Measurements from ENCODE around the gene CCDC13.
"Not testable (repeated sequence)": the region's sequence is repeated elsewhere in the genome, so short reads cannot be mapped to it uniquely, and the experiment has no call there.

CCDC13 gene, protein sequence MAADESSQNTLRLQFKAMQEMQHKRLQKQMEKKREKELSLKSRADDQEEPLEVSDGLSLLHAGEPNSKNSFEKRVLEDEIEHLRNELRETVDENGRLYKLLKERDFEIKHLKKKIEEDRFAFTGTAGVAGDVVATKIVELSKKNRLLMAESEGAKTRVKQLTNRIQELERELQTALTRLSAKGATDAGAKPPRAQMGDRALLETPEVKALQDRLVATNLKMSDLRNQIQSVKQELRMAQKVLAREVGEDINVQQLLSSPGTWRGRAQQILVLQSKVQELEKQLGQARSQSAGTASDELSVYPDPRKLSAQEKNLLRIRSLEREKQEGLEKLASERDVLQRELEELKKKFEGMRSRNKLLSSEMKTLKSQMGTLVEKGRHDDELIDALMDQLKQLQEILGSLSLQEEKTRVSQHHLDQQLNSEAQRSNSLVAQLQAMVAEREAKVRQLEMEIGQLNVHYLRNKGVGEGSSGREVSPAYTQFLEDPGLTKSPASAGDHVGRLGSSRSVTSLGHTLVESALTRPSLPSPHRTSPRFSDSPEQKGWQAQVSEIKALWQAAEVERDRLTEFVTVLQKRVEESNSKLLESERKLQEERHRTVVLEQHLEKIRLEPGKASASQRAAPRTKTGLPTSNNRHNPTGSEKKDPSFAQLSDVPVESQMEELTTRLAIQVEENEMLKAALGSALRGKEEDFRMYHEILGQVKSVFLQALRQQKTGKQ

DNA sequence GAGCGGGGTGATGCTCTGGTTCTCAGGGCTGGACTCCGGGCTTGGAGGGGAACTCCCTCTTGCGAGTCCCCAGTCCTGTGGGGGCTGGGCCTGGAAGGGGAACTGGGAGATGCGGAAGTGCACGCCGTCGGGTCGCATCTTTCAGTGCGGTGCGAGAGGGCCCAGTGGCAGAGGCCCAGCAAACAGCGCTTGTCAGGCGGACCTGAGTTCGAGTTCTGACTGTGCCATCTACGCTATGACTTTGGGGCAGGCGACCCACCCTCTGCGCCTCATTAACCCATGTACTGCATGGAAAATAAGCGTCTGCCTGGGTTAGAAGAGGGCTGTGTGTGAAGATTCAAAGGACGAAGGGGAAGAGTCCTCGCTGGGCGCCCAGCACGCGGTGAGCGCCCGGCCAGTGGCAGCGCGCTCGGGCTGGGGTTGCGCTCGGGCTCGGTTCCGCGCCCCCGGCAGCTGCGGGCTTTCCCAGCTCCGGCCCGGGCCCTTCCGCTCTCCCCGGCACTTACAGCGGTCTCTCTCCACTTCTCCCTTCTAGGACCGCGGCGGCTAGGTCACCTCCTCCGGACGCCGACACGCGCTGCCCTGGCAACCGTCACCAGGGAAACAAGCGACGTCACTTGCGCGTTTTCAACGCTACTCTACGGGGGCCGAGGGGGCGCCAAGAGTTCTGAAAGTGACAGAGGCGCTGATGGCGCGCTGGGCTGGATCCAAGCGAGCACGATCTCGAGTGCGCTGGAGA, at the start of gene CCDC13:
Gene CCDC13, minus strand, starts transcription at position 584 of the 739 bp plus-strand sequence. CDS start 14,908 bp downstream, outside the sequence.
- DNase-seq, result peak; percentile 98

DNA sequence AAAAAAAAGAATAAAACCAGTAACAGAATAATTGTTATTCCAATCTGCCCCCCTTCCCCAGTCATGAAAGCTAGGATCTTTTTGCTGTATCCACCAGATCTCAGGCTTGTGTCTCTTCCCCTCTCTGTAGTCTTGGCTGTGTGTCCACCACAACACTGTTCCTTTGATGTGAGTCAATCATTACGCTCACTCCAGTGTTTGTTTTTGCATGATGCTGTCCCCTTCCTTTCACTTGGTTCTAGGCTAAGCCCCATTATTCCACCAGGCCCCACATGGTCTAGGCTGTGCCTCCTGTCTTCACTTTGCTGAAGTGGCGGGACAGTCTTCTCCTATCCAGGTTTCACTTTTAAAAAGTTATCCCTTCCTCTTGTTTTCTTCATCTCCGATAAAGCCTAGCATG, 49.8 kb upstream of the CCDC13 start:
- DNase-seq, result no peak

DNA sequence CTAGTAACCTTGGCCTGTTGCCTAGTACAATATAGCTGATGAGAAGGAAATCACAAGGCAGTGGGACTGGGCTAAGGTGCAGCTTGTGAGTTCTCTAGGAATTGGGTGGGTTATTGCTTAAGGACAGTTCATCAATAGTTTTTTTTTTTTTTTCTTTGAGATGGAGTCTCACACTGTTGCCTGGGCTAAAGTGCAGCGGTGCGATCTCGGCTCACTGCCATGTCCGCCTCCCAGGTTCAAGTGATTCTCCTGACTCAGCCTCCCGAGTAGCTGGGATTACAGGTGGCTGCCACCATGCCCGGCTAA, 47.6 kb upstream of the CCDC13 start:
- DNase-seq, result no peak

DNA sequence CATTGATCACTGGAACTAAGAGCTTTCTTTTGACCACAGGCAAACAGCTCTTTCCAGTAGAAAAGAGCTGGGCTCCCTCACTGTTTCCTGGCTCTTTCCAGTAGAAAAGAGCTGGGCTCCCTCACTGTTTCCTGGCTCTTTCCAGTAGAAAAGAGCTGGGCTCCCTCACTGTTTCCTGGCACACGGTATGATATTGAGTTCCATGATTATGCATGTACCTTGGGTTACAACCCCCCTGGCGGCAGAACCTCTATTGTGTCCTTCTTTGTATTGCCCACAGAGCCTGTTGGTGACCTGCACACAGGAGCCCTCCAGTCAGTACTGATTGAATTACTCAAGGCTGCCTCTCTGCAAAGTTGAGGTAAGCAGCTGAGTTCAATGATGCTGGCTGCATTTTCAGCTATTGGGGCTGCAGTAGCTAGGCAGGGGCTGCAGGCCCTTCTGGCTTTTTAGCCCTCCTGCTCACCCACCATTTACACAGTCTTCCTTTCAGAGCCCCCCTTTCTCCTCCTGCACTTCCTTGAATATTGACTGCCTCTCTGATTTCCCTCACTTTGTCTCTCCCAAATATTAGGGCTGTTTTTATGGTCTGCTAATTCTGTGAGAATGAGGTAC, 46.4 kb upstream of the CCDC13 start:
- DNase-seq, result no peak

DNA sequence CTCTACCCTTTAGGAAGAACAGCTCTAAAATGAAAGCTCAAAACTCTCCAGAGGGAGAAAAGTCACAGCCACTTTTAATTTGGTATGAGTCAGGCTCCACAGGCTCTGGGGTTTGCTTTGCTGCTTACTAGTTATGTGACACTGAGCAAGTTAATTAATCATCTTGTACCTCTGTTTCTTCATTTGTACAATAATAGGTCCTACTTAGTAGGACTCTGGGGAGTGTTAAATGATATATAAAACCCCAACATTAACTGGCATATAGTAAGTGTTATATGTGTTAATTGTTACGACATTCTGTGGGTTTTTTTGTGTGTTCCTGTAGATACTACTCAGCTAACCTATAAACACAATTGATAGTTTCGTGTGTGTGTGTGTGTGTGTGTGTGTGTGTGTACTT, 42.8 kb upstream of the CCDC13 start:
- peak; percentile 20 for DNase-seq

DNA sequence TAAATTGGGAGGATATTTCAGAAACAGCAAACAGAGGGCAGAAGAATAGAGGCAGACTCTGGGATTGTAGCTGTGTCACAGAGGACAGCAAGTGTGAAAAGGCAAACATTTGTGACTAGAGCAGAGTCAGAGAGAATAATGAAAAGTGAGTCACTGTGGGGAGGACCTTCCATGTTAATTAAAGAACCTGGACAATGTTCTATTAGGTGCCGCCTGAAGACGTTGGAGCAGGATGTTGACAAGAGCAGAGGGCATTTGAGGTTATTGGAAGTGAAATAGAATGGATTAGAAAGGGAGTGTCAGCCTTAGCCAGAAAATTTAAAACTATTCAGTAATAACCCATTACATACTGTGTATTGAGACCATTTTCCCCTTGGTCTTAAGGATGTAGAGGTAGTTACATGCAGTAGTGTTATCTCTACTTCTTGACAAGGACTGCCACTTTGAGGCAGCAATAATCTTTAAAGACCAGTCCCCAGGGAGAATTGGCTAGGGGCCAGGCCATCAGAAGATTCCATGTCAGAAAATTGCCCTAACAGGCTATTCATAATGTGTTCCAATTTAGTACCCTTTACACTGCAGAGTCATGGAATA, 42.0 kb upstream of the CCDC13 start:
- DNase-seq, result peak; percentile 79

DNA sequence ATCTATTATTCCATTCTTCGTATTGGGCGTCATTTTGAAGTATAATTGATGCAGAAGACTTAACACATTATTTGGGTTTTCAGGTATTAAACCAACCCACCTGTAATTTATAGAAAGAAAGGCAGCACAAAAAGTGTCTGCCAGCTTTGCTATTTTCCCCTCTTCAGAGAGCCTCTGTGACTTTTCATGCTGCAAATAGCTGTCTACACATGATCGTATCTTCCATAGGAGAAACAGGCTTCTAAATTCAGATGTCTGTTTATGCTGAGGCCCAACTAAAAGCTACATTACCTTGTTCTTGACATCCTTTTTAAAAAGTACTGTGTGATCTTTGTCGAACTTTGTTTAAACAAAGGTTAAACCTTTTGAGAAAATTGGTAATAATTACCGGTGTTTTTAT, 41.2 kb upstream of the CCDC13 start:
- DNase-seq, result no peak

DNA sequence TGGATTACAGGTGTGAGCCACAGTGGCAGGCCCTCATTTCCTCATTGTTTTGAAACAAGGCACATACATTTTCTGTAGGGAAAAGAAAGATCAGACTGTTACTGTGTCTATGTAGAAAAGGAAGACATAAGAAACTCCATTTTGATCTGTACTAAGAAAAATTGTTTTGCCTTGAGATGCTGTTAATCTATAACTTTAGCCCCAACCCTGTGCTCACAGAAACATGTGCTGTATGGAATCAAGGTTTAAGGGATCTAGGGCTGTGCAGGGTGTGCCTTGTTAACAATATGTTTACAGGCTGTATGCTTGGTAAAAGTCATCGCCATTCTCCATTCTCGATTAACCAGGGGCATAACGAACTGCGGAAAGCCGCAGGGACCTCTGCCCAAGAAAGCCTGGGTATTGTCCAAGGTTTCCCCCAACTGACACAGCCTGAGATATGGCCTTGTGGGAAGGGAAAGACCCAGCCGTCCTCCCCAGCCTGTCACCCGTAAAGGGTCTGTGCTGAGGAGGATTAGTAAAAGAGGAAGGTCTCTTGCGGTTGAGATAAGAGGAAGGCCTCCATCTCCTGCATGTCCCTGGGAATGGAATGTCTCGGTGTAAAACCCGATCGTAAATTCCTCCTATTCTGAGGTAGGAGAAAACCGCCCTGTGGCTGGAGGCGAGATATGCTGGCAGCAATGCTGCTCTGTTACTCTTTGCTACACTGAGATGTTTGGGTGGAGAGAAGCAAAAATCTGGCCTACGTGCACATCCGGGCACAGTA, 38.2 kb upstream of the CCDC13 start:
- peak; percentile 84 for DNase-seq

DNA sequence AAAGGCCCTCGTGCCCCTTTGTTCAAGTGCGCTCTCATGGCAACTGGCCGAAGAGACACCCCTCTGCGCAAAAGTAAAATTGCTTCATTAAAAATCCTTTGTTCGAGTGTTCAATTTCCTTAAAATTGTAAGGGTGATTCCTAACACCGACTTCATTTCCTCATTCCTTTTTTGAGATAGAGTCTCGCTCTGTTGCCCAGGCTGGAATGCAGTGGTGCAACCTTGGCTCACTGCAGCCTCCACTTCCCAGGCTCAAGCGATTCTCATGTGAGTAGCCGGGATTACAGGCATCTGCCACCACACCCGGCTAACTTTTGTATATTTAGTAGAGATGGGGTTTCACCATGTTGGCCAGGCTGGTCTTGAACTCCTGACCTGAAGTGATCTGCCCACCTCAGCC, 37.7 kb upstream of the CCDC13 start:
- DNase-seq, result not testable (repeated sequence)

DNA sequence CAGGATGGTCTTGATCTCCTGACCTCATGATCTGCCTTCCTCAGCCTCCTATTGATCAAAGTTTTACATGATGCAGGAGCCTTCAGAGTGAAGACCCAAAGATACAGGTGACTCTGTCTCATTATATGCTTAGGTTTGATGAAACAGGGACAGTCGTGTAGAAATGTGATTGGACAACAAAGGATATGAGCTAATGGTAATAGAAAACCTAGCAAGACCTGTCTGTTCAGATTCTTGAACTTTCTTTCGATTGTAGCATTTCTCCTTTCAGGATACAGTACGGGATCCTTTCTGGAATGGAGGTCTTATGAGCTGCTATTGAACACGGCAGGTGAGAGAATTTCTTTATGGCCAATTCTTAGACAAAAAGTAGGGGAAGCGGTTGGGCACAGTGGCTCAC, 36.1 kb upstream of the CCDC13 start, which contains the start of gene ACKR2:
Gene ACKR2, plus strand, starts transcription at position 244 of the 400 bp plus-strand sequence. CDS start 55,058 bp downstream, outside the sequence.
- DNase-seq, result no peak

DNA sequence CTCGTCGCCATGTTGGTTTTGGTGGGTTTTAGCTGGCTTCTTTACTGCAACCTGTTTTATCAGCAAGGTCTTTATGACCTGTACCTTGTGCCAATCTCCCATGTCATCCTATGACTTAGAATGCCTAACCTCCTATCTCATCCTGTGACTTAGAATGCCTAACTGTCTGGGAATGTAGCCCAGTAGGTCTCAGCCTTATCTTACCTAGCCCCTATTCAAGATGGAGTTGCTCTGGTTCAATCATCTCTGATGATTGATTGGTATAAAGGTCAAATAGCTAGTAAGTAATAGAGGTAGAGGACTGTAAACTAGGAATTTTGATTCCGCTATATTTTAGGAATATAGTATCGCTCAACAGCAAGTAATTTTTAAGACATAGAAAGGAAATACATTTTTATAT, 34.9 kb upstream of the CCDC13 start:
- no peak for DNase-seq

DNA sequence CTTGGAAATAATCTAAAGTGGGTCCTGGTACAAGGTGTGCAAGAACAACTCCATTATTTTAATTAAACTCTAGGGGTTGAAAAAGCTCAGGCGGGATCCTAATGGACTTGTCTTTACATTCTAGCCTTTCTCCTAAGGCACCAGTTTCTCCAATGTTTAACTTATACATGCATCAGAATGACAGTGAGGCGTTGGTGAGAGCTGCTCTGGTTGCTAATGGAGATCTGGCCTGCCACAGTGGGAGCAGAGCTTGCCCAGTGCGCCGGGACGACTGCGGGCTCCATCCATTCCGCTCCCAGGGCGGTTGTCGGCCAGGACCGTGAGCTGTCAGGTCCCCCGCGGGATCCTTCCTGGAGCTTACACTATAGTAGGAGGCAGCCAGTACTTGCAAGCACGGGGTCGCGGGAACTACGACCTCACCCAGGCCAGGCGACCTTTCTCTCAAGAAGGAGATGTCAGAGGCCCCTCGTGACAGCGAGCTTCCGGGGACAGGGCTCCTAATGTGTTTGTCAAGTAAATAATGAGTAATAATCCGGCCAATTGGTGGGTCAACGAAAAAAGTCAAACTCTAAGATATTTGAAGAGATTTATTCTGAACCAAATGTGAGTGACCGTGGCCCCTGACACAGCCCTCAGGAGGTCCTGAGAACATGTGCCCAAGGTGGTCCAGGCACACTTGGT, 32.2 kb upstream of the CCDC13 start:
- no peak for DNase-seq

DNA sequence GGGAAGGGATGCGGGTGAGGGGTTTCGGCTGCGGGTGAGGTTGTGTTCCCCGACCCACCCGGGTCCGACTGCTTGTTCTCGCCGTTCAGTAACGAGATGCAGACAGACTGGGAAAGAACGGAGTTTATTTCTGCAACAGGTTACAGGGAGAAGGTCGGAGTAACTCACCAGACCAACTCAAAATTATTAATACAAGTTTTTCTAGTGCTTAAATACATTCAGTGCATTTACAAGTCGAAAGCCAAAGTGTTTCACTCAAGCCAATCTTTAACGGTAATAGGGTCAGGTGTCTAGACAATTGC, 31.7 kb upstream of the CCDC13 start:
- no peak for DNase-seq

DNA sequence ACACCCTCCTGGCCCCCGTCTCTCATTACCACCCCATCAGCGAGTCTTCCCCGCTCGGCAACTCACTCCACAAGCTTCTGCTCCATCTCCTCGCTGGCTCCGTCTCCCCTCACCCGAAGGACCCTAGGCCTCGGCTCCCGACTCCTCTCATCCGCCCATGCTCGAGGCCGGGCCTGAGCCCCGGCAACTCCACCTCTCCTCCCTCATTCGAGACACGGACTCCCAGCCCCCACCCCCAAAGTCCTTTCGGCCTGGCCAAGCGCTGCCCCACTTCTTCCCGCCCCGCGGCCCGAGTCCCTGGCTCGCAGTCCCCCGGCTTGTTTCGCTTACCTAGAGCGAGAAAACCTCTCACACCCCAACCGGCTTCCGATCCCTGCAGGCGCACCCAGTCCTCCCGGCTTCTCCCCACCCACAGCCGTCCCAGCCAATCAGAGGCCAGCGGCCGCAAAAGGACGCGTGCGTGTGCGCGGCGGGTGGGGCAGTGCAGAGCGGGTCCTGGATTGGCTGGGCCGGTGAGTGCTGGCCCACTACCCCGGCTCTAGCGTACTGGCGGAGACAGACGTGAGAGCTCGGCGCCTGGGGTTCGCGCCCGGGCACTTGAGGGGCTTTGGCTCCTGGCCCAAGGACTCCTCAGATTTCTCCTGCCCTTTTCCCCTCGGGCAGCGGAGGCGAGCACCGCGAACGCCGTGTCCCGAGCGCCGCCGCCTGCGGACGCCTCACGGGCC, 31.2 kb upstream of the CCDC13 start, which contains the start of gene HIGD1A:
Gene HIGD1A, minus strand, starts transcription at position 385 of the 725 bp plus-strand sequence. CDS start 10,237 bp downstream, outside the sequence.
- peak; percentile 99 for DNase-seq

DNA sequence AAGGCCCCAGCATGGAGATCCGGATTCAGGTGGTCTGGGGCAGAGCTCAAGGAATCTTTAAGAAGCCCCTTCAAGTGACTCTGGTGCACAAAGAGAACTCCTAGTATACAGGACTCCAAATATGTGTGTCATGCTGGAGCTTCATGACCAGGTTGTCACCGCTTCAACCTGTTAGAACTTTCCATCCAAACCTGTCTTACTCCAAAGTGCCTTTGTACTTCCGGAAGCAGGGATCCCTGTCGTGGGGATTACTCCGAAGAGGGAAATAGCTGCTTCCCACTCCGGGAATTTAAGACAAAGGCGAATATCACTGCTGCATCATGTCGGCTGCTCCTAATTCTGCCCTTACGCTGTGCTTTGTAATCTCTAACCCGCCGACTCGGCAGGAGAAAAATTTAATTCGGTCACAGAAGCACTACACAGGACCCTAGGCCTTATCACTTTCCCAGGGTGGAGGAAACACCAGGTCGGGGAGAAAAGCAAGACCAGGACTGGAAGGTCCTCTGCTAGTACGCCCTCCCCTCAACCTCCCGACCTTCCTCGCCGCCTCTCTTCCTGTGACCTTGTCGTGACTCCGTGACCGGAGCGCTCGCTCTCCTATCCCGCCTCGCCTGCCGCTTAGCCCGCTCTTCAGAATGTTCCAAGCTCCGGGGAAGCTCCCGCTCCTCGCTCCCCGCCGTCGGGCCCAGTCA, 30.5 kb upstream of the CCDC13 start:
- DNase-seq, result peak; percentile 76

DNA sequence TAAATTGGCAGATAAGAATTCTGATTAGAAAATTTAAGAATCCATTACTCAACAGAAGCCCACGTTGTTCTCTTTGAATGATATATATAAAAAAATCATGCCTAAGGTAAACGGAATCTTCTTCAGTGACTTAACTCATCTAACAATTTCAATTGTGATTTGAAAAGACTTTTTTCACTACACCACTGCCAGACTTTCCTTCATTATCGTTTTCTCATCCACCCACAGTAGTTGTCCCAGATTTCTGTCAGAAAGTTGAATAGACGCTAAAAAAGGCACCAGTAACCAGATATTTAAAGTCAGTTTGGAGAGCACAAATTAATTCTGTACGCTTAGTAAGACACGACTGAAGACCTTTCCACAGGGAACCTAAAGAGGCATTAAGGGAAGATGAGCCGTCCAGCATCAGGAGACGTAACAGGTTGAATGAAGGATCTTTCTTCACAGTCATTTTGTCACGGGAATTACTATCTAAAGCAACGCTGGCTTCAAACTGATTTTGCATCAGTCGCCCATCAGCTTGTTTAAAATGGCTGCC, 29.9 kb upstream of the CCDC13 start:
- DNase-seq, result no peak

DNA sequence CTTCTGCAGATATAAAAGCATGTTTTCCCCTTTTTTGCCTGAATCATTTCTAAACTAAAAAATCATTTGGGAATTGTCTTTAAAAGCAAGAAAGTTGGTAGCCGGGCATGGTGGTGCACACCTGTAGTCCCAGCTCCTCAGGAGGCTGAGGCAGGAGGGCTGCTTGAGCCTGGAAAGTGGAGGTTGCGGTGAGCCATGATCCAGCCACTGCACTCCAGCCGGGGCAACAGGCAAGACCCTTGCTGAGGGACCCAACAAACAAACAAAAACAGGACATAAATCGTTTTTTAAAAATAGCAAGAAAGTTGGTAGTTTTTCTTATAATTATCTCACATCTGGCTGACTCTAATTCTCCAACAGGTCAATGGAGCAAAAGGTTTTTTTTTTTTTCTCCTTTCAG, 28.7 kb upstream of the CCDC13 start:
- no peak for DNase-seq

DNA sequence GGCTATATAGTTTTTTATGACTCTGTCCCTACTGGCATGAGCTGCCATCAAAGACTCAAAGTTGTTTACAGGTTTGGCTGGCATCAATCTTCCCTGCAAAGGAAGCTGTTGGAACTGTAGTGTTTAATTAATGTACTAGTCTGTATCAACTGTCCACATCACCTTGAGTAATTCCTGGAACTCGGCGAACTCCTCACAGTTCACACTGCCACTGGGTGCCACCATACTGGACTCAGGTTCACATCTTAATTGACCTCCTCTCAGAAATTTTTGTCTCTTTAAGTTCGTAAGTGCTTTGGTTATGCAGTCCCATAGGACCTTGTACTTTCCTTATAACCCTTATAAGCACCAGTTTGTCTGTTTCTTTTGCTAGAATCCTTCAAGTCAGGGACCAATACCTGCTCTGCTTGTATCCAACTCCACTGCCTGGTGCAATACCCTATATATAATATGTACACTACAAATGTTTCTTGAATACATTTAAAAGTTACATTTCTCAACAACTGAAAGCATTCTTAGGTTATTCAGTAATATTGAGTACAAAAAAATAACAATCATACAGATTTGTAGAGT, 28.1 kb upstream of the CCDC13 start:
- DNase-seq, result no peak

DNA sequence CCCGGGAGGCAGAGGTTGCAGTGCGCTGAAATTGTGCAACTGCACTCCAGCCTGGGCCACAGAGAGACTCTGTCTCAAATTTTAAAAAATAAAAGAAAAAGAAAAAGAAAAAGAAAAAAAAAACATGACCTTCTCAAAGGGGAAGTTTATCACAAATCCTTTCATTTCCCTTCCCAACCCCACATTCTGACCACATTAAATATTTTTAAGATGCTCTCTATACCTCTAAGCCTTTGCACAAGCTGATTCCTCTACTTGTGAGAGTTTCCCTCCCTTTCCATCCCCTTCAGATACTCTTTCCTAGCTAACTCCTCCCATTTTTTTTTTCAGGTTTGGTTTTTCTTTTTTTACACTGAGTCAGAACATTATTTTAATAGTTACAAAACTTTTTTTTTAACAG, 27.2 kb upstream of the CCDC13 start:
- DNase-seq, result peak; percentile 35
